Esophagus squamous epithelium (tissue), 4 donors: ENCODE measurements around the gene FRK.

Experiments
- CTCF ChIP-seq, 6 experiments: fragments of 450-650 bp in 4 of 6; fragments of 200-600 bp in 2 of 6; sonication (generic) in 2 of 6; IDR thresholded peaks; one replicate each; pipeline ENCODE4 v1.5.1; 2016 to 2019; ENCODE audit warnings: antibody characterized with exemption in 6 of 6, mild to moderate bottlenecking in 4 of 6, moderate library complexity in 4 of 6
- POLR2A ChIP-seq, 4 donors: fragments of 450-650 bp; IDR thresholded peaks; one replicate each; pipeline ENCODE4 v1.6.1; 2017; ENCODE audit warnings: antibody characterized with exemption in 4 of 4, mild to moderate bottlenecking in 4 of 4, moderate library complexity in 3 of 4

GRCh38 chr6:115905471-115905870 lies 155.2 kb downstream of the FRK start:
- TF ChIP-seq CTCF (IDR thresholded peaks at IDR 0.05) (no peak), POLR2A (IDR thresholded peaks at IDR 0.05) (no peak)
